ENCODE data around the gene CLDND2.

The CLDND2 gene

DNA sequence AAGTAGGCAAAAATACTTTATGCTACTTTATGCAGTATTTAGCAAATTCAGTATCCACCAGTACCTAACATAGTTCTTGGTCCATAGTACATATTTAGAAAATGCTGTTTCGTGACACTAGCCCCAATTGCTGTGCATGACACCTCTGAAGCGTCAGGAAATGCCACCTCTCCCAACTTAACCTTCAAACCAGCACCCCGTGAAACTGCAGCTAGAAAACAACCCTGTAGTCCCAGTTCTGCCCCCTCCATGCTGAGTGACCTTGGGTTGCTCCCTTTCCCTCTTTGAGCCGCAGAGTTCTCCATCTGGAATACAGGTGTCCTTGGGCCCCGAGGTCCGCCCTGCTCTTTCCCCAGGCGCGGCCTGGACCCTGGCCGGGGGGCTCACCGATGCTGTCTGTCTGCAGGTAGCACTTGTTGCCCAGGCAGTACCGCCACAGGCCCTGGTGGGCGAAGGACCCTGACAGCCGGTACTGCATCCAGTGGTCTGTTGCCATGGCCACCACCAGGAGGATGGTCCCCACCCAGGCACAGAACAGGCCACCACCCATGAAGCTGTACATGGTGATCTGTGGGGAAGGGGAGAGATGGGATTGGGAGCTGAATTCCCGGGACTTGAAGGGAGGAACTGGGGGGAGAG lies 18.2 kb upstream of the CLDND2 start:
- DNase-seq (ENCODE audit: insufficient read length, low spot score) (no peak), FAIRE-seq (no peak)

DNA sequence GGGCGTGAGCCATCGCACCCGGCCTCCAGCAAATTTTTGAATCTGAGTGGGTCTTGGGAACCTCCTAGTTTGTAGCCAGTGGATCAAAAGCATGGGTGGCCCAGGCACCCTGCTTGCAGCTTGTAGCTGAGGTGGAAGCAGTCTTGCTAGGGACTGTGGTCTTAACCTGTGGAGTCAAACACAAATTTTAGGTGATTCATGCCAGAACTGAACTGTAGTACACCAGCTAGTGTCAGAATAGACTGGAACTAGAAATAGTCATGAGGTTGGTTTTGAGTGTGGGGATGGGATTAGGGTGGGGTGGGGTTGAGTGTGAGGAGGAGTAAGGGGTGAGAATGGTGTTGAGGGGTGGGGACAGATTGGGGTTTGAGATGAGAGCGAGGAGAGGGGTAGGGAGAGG lies 13.2 kb upstream of the CLDND2 start:
- FAIRE-seq, result no peak
- no peak for DNase-seq (ENCODE audit: insufficient read length, low spot score)

DNA sequence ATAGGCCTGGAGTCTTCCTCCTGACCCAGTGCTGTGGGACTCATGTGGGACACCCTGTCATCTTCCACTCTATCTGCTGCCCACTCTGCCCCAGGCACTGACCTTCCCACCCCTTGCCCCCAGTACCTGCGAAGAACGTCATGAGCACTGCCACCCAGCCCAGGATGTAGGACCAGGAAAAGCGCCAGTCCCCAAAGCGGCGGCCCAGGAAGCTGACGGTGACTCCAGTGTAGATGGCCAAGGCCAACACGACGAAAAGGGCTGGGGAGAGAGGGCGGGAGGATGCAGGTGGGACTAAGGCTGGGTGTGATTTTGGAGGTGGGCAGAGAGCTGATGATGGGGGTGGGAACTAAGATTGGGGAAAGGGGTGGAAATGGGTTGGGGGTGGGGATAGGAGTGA lies 11.6 kb upstream of the CLDND2 start:
- DNase-seq (ENCODE audit: insufficient read length, low spot score), result no peak
- FAIRE-seq, result no peak

DNA sequence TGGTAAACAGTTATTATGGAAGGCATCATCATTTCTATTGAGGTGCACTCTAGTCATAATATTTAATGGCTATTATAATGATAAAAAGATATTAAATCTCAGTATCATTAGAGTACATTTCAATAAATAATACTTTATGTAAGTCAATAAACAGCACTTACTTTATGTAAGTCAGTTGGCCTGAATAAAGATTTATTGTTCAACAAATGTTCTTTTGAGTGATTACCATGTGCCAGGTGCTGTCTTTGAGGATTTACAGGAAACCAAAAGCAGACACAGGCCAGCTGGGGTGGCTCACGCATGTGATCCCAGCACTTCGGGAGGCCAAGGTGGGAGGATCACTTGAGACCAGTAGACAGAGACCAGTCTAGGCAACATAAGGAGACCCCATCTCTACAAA lies 8.6 kb upstream of the CLDND2 start:
- DNase-seq (ENCODE audit: insufficient read length, low spot score) (no peak), FAIRE-seq (no peak)

DNA sequence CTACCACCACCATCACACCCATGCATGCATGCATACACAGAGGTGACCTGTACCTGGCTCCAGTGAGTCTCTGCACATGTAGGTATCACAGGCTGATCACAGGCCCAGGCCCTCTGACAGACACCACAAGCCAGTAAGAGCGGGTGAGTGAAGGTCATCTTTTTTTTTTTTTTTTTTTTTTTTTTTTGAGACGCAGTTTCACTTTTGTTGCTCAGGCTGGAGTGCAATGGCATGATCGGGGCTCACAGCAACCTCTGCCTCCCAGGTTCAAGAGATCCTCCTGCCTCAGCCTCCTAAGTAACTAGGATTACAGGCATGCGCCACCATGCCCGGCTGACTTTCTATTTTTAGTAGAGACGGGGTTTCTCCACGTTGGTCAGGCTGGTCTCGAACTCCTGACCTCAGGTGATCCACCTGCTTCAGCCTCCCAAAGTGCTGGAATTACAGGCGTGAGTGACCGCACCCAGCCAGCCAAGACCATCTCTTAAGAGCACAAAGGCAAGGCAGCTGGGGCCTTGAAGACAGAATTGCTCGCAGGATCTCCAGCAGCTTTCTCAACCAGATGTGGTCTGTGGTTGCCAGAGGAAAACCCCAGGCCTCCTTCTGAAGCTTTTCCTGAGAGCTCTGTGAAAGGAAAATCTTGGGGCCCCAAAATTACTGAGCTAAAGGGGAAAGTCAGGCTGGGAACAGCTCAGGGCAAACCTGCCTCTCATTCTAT lies 6.9 kb upstream of the CLDND2 start:
- no peak for DNase-seq (ENCODE audit: insufficient read length, low spot score)

DNA sequence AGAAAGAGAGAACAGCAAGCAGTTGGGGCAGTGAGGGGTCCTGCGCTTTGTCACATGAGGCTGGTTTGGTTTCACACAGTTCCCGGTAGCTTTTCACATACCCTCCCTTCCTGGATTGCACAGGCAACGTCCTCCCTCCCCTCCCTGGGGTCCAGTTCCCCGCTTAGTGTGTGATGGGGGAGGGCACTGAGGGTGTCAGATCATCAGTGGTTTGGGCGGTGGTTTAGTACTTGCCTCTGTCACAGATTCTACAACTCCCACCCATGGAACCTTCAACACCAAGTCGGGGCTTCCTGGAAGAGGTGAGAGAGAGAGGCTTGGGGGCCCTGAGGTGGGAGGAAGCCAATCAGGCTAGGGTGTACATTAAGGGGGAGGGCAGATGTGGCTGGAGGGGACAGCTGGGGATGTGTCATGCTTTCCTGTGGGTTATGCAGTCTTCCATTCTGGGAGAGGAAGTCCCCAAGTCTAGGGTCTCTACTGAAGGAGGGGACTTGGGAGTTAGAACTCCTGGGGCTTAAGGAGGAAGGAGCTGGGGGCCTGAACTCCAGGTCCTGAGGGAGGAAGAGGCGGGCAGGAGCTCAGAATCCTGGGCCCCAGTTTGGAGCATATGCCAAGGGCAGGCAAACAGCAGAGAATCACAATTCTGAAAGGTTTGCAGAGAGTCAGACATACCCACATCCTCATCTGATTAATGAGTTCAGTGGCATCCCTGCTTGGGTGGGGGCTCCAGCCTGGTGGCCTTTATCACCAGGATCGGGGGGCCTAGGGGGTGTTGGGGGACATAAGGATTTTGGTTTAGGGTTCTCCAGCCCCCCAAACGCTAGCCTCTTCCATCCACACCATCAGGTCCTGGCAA lies 4.1 kb upstream of the CLDND2 start, which contains the start of gene NKG7:
NKG7 (minus strand) TSS at position 6 of the 856 bp plus-strand sequence. CDS start 119 bp downstream, outside the sequence.
- FAIRE-seq (no peak), DNase-seq (ENCODE audit: insufficient read length, low spot score) (no peak)

More for the DNA sequence above, 6.9 kb upstream of the CLDND2 start:
- FAIRE-seq, result no peak

DNA sequence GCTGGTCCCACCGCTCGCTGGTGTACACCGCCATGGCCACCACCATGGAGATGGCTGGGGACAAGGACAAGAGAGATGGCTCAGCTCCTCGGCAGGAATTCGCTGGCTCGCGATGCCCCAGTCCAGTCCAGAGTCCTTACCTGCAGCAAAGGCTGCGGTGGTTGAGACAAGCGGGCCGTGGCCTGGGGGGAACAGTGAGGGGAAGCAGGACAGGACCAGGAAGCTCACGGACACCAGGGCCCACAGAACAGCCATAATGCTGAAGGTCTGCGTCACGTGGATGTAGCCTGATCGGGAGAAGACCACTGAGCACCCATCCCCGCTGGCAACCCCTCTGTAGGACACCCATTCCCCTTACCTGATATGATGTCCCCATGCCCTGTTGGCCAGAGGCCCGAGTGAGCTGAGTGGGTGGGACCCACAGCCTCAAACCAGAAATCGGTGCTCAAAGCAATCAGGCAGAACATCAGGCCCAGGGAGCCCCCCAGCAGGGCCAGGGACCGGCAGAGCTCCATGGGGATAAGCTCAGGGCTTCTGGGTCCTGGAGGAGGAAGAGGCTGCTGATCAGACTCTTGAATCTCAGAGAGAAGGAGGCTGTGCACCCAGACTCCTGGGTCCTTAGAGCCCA lies 3.3 kb upstream of the CLDND2 start:
- FAIRE-seq (no peak), DNase-seq (ENCODE audit: insufficient read length, low spot score) (no peak)

DNA sequence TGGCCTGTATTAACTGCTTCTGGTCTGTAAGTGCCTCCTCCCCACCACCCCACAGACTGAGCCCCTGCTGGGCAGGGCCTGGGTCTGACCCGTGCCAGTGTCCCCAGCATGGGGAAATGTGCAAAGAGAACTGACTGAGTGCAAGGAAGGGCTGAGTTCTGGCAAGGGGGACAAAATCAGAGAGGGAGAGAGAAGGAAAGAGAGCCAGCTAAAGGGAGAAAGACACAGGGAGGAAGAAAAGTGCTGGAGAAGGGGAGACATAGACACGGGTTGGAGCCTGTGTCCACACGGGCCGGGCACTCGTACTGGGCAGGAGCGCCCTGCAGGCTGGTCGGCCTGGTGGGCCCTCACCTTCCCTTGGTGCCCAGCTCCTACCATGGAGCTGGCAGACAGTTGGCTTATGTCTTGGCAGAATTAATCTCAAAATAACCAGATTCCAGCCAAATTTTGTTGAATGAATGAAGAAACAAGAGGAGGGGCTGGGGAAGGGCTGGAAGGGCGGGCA lies 2.4 kb upstream of the CLDND2 start:
- DNase-seq (ENCODE audit: insufficient read length, low spot score), result no peak
- no peak for FAIRE-seq

DNA sequence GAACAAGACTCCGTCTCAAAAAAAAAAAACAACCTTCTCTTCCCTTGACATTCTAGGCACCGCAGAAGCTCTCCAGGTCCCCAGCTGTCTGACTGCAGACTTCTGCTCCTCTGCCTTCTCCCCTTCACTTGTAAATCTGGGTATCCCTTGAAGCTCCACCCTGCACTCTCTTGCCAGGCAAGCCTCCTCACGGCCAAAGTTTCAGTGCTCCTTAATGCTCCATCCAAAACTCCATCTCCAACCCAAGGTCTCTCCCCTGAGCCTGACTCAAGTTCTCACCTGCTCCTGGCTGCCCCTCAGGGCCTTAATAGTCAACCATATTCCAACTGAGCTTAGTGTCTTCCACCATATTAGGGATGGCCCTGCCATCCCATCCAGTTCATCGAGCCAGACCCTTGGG lies 1.4 kb upstream of the CLDND2 start:
- no peak for FAIRE-seq
- no peak for DNase-seq (ENCODE audit: insufficient read length, low spot score)

DNA sequence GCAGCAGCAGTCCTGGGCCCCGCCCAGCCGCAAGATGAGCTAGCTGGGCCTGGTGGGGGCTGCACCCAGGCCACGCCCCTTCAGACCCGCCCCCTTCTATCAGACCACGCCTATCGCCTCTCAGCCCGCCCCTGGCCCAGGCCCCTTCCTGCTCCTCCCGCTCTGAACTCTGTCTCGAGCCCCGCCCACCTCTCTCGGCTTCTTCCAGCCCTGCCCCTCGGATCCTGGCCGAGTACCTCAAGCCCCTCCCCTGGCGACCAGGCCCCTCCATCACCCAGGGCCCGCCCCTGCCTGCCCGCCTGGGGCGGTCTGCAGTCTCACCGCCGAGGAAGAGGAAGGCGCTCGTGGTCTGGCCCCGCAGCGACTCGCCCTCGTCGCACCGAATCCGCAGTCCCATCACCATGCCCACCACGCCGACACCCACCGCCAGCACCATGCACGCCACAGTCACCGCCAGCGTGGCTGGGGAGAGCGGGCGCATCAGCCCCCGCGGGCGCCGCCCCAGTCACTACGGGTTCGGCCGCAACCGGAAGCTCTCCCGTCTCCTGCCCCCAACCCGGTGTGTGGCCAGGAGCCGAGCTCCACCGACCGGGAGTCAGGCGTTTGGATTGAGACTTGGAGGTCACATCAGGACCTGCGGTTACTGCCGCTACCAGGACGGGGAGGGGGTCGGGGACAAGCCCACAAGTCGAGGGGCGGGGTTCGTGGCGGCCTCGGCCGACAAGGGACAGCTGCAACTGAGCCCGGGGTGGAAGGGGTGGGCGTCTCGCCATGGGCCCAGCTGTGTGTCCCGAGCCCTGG lies 1.0 kb downstream of the CLDND2 start:
- DNase-seq (ENCODE audit: insufficient read length, low spot score), result peak; percentile 94
- peak; percentile 93 for FAIRE-seq

DNA sequence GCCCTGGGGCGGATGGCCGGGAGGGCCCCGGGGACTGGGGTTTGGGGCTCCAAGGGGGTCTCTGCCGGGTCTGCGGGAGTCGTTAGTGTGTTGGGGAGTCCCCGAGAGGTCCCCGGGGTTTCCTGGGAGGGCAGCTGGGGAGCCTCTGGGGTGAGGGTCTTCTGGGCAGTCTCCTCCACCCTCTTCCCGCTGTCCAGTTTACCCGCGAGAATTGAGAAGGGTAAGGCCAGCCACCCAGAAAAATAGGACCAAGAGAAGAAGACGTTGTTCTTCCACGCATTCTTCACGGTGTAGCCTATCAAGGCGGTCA lies 1.6 kb downstream of the CLDND2 start:
- FAIRE-seq (no peak), DNase-seq (ENCODE audit: insufficient read length, low spot score) (no peak)

DNA sequence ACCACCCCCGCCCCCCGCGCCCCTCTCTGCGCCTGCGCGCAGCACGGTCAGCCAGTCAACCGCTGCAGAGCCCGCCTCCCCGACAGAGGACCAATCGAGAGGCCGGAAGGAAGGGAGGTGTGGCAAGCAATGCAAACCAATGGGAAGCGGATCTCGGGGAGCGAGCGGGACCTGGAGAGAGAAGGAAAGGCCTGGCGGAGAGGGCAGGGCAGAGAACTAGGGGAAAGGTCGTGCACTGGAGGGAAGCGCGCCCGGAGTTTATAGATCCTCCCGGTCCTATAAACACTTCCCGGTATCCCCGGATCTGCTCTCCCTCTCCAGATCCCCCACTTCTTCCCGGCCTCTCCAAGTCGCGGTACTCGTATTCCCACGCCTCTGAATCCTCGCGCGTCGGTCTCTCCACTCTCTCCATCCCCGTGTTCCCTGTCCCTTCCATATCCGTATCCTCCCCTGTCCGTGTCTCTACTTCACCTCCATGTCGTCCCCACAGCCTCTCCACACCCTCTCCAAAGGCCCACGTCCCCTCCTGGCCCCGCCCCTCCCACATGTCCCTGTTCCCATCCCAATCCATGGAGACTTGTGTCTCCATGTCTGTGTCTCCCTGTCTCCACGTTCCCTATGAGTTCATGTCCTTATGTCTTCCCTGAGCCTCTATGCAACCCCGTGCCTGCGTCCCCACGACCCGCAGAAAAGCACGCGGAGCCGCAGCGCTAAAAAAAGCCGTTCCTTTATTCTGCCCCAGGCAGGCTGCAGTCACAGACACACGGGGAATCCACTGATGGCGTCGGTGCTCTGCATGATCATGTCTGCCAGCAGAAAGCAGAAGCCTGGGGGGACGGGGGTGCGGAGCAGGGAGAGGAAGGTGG lies 2.2 kb downstream of the CLDND2 start:
- FAIRE-seq, result peak; percentile 77

DNA sequence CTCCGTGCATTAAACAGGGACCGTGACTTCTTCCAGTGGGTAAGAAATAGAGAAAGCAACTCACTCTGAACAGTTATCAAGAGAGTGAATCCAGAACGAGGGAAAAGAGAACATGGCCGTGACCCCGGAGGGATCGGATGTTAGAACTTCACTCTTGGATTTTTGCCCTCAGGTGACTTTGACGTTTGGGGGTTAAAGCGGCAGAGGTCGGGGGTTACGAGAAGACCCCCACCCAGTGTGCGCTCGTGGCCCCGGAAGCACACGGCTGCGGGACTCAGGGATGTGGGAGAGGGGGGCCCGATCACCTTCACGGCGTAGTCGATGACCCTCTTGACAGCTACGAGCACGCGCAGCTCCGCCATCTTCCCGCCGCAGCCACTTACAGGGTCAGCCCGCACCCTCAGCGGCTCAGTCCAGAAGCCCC lies 2.8 kb downstream of the CLDND2 start, which contains the start of gene ETFB:
ETFB (minus strand) TSS at position 424 of the 424 bp plus-strand sequence; CDS start at position 362, 62 bp downstream.
- no peak for DNase-seq (ENCODE audit: insufficient read length, low spot score)
- no peak for FAIRE-seq

More for the DNA sequence above, 2.2 kb downstream of the CLDND2 start:
- DNase-seq (ENCODE audit: insufficient read length, low spot score), result peak; percentile 98

DNA sequence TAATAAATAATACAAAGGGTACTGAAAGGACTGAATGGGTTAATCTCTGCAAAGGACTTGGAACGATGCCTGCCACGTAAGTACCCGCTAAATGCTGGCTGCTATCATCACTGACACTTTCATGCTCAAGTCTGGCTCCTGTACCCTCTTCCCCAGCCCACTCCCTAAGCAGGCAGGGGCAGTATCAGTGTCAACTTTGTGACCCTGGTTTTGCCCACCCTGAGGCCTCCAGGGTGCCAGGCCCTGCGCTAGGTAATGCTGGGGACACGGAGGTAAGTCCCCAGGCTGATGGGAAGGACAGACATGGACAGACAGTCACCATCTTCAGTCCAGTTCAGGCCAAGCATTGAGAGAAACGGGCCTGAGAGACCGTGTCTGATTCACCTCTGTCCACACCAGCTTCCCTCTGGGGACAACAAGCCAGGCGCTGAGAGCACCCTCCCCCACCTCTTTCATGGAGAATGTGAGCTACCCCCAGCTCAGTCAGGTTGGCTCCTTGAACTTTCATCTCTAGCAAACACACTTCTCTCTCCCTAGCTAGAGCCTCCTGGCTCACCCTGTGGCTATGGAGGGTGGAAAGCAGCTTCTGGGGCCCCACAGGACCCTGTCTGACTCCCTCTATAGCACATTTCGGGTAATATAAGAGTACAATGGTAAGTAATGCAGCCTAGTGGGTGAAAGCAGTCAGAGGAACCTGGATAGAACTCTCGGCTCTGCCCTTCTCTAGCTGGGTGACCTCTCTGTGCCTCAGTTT lies 3.4 kb downstream of the CLDND2 start:
- DNase-seq (ENCODE audit: insufficient read length, low spot score), result no peak
- no peak for FAIRE-seq

DNA sequence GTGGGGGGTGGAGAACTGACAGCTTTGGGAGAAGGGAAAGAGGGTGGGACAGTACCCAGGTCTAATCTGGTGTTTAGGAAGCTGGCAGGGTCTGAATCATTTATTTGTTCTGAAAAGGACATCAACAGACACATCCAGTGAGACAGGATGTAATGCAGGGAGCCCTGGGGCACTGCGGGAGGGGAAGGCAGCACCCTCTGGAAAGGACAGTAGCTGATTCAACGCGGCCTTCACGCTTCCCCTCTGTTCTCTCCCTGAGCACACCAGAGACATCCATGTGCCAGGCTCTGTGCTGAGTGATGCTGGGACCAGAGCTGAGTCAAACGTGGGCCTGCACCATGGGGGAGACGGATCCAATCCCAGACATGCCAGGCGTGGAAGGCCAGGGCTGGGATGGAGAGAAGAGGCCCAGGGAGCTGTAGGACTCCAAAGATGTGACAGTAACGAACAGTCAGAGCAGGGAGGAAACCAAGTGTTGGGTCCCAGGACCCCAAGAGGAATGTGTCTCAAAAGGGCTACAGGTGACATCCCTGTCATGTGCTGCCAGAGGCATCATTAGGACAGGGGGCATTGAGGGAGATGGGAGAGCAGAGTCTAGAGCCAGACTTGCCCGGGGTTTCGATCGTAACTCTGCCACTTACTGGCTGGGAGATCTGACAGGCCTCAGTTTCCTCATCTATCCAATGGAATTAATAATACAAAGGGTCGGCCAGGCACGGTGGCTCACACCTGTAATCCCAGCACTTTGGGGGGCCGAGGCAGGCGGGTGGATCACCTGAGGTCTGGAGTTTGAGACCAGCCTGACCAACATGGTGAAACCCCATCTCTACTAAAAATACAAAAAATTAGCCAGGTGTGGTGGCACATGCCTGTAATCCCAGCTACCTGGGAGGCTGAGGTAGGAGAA lies 4.3 kb downstream of the CLDND2 start:
- DNase-seq (ENCODE audit: insufficient read length, low spot score), result no peak

DNA sequence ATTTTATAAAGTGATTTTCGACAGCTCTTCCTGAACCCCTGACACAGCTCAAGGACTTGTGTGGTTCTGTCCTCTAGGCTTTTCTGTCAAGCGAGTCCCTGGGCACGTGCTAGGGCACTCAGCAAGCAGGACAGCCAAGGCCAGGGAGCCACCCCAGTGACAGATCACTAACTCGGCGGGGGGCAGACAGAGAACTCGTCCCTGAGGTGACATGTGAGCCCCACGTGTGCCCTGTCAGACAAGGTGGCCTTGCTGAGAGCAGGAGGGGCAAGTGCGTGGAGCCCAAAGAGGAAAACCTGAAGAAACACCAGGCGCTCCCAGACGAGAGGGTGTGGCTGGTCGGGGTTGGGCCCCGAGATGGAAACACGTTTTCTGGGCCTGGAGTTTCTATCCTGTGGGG lies 7.6 kb downstream of the CLDND2 start:
- FAIRE-seq, result no peak

More for the DNA sequence above, 4.3 kb downstream of the CLDND2 start:
- FAIRE-seq, result no peak

DNA sequence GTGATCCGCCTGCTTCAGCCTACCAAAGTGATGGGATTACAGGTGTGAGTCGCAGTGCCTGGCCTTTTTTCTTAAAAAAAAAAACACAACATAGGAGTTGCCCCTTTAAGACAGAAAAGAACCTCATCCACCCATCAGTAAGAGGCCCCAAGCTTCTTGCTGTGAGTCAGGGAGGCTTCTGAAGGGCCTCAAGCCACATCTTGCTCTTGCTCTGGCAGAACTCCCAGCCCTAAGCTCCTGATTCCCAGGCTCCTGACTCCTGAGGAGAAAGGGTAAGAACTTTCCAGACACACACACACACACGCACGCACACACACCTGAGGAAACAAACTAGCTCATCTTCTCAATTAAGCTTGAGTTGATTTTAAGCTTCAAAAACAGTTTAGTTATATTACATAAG lies 9.5 kb downstream of the CLDND2 start:
- no peak for DNase-seq (ENCODE audit: insufficient read length, low spot score)

More for the DNA sequence above, 7.6 kb downstream of the CLDND2 start:
- DNase-seq (ENCODE audit: insufficient read length, low spot score), result no peak

More for the DNA sequence above, 9.5 kb downstream of the CLDND2 start:
- no peak for FAIRE-seq
